NCI-H774 (cell line): ENCODE results near the gene TWIST1.

Experiments used
- DNase-seq: peaks from one replicate; lab custom pipeline; 2025; lab: John Stamatoyannopoulos, UW

The TWIST1 gene

GRCh38 chr7:19113855-19114550, 3.4 kb downstream of the TWIST1 start:
- no peak for DNase-seq

- no peak for DNase-seq
Measured at GRCh38 chr7:19113002-19113350, 4.5 kb downstream of the TWIST1 start.

GRCh38 chr7:19112274-19113001, 5.0 kb downstream of the TWIST1 start:
- DNase-seq: no peak

DNA sequence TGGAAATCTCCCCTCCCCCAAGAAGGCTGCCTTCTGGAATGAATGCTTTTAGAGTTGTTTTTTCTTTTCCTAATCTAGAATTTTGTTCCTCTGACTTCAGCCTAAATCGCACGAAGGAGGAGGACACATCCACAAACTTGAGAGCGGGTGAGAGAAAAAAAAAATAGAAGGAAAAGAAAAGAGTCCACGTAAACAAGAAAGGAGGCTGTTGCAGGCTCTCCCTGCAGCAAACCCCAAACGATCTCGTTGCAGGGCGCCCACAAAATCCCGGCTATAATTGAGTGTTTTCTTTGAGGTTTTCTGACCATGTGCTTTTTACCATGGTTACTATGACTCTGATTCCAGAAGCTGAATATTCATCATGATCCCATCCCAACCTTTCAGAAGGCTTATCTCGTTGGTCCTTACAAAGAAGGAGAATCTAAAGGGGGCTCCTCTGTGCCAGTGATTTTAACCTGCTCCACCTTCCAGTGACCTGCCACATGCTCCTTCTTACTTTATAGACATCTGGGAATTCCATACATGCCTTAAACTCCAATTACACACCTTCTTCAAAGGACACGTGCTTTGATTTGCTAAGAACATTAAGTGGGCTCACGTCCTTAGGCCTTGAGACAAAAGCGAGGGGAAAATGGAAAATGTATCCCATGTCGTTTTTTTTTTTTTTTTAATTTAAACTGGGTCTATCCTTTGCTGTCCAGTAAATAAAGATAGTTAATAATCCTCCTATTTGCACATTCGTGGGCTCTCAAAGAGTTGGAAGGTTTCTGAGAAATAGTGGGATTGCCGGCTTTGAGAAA, 5.8 kb downstream of the TWIST1 start:
- DNase-seq: no peak

GRCh38 chr7:19110776-19111175, 6.7 kb downstream of the TWIST1 start:
- DNase-seq: no peak

DNA sequence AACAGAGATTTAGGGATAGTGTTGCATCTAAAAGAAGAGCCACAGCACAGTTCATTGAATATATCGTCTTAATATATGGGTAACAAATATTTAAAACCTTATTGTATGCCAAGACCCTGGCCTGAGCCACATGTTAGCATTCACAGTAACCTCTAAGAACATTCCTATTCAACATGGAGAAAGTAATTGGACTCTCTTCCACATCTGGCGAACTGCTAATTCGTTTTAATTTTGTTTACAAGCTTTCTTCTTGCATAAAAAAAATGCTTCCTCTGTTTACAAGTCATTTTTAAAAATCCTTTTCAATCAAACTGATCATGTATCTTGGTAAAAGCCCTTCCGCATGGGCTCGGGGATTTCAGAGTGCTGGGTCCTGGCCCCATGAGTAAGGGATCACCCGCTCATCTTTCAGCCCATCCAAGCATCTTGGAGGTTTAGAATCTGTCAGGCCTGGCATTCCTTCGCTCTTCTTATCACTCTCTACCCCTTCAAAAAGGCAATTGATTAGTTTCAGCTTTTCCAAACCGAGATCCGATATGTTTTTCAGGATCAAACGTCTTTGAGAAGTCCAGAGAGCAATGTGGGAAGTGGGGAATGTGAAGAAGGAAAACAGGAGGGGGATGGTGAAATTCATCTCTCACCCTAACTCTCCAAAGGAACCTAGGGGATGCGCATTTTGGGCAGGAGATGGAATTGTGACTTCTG, 7.3 kb downstream of the TWIST1 start:
- DNase-seq: no peak

DNA sequence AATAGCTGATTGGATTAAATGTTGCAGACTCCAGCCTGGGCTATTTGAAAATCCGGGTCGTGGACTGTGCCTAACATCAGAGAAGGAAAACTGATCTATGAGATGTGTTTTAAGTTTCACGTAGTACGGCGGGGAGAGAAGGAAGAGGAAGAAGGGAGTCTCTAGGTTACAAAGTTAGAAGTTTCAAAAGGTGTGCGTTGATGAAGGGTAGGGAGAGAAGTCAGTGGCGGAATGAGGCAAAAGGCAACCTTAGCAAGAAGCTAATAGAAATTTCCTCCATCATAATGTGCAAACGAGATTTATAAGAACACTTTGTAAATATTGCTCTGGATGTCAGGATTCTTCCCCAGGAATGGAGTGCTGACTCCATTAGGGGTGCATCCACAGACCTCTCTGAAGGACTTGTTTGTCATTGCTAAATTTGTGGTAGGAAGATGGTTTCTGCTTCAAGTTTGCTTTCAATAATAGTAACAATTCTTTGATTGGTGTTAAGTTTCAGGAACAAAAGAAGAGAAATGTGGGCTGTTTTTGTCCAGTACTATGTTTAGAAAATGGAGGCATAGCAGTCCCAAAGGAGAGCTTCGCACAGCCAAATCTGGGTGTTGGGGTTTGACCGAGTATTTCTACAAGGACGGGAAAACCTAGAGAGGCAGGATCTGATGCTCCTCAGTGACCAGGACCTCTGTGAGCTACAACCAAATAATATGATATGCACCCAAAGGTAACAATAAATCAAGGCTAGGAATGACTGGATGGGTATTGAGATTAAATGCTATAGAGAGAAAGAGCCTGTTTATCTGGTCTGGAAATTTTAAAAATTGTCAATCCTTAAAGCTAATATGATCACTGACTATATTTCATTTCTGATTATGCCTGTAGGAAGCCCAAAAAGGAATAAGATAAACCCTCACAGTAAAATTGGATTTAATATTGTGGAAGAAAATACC, 8.2 kb downstream of the TWIST1 start:
- DNase-seq: no peak

DNA sequence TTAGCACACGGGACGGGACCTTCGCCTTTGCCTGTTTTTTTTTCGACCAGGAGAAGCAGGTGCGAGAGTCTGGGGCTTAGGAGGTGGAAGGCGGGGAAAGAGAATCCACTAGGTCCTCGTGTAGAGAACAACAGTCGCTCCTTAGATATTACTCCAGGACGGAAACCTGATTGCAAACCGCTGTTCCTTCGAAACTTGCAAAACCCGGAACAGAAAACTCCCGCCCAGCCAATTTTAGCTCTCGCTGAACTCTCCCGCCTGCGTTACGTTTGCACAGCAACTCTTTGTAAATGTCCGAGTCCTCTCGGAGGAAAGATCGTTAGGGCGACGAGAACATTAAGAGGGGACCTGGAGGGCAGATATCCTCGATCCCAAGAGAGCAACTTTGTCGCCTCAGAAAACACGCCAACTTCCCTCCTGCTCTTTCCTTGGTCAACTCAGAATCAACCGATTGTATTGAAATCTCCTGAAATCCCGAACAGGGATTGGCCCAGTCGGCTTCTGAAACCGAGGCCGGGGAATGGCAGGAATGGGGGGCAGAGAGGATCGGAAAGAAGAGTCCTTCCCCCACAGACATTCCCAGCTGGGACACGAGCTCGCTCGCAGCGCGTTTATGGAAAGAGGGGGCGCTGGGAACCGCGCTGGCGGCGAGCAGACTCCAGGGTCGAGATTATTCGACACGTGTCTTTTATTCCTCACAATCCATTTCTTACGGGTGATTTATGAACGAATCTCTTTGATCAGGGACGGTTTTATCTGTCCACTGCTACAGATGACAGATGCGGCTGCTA, 9.9 kb downstream of the TWIST1 start:
- no peak for DNase-seq

GRCh38 chr7:19107081-19107355, 10.4 kb downstream of the TWIST1 start:
- DNase-seq: no peak

GRCh38 chr7:19106241-19107080, 11.0 kb downstream of the TWIST1 start:
- no peak for DNase-seq

- no peak for DNase-seq
Measured at GRCh38 chr7:19105546-19105945, 11.9 kb downstream of the TWIST1 start.

DNA sequence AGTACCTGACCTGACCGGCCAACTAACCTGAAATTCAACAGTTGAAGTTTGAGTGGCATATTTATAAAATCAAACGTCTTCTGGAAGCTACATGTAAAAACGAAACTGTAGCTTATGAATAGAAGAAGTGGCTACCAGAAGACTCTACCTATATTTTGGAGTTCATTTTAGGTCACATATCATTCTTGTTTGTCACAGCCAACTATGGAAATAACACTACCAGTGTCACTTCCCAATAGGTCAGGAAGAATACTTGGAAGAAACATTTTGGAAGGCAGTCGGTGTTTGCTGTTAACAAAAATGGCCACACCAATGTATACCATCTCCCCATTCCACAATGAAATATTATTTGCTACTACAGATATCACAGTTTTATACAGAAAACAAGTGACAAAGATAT, 12.6 kb downstream of the TWIST1 start:
- DNase-seq: no peak

GRCh38 chr7:19102884-19103283, 14.6 kb downstream of the TWIST1 start:
- no peak for DNase-seq

DNA sequence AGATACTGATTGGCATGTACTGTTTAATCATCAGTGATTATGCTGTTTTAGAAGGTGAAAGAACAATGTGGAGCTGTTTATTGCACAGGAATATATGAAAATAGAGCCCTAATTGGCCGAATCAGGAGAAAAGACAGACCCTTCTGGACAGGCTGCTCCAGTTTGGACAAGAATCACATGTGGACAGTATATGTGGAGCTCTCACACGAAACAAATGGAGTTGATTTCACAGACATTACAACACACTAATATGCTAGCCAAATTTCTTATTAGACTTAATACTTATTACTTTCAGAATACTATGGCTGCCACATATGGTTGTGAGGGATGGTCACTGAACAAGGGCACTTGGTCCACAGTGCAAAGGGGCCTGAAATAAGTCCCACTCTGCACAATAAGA, 15.5 kb downstream of the TWIST1 start:
- no peak for DNase-seq

DNA sequence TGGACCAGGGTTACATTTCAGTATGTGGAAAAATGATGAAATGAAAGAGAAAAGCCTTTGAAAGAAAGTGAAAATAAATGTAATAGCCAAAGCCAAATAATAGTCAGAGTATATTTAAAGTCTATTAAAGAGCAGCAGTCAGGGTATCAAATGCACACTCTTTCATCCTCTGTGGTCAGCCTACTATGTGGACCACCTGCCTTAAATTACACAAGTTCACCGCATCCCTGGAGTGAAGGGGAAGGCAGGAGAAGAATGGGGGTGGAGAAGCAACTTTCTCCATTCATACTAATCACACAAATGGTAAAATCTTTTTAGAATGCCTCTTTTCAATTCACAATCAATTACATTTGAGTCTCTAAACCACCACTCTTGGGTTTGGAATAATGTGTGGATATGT, 16.0 kb downstream of the TWIST1 start:
- DNase-seq: no peak

DNA sequence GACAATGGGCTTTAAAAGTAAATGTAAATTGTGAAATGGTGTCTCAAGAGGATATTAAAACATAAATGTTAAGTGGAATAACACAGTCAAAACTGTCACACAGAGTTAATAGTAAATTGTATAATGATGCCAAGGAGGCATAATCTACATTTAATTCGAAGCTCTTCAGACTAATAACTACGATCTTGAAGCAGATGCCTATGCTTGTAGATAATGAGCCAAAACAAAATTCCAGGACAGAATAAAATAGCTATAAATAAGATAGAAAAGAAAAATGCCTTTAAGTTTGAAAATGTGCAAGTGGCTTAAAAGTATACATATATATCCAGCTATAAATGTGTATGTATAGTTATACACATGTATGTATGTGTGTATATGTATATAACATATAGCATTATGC, 17.5 kb downstream of the TWIST1 start:
- no peak for DNase-seq

DNA sequence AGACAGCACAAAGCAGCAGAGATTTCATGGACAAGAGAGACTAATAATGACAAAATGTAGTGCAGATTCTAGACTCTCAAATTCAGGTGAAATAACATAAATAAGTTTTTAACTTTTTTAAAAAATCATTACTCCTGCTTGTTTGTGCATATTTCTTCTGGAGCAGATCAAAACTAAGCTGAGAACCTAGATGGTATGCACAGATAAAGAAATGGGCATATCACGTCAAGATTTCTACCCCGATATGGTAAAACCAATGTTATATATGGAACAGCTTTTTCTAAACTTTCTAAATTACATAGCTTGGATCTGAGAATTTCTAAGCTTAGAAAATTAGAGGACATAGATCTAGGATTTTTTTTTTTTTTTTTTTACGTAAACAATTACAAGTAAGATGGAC, 18.2 kb downstream of the TWIST1 start:
- DNase-seq: no peak

- DNase-seq: no peak
Measured at GRCh38 chr7:19098510-19098909, 18.9 kb downstream of the TWIST1 start.

GRCh38 chr7:19097165-19098055, 20.0 kb downstream of the TWIST1 start:
- no peak for DNase-seq
